HUES64 (cell line): ENCODE measurements around the gene FAM90A26.
"Not testable (repeated sequence)": the region's sequence is repeated elsewhere in the genome, so short reads cannot be mapped to it uniquely, and the experiment has no call there.

Source experiments
- H3K27ac ChIP-seq: 2 replicates; pipeline ENCODE4 v1.7.0; 2013; ENCODE audit warnings: low read depth, low read length, inconsistent platforms
- H3K27me3 ChIP-seq: 2 replicates; pipeline ENCODE4 v1.6.1; 2013; ENCODE audit warnings: mild to moderate bottlenecking, low read length; ENCODE audit not compliant: insufficient read depth
- H3K36me3 ChIP-seq: 2 replicates; pipeline ENCODE4 v1.6.1; 2013; ENCODE audit warnings: mild to moderate bottlenecking, low read length; ENCODE audit not compliant: insufficient read depth
- H3K4me1 ChIP-seq: 2 replicates; pipeline ENCODE4 v1.6.1; 2013; ENCODE audit warnings: mild to moderate bottlenecking, low read length, moderate library complexity; ENCODE audit not compliant: insufficient read depth
- H3K4me3 ChIP-seq: 2 replicates; pipeline ENCODE4 v1.5.1; 2013; ENCODE audit warnings: mild to moderate bottlenecking, low read length, moderate library complexity
- H3K9ac ChIP-seq: 2 replicates; pipeline ENCODE4 v1.6.1; 2013; ENCODE audit warnings: mild to moderate bottlenecking, low read depth, low read length
- H3K9me3 ChIP-seq: 2 replicates; pipeline ENCODE4 v1.6.1; 2013; ENCODE audit warnings: low read depth, low read length; ENCODE audit not compliant: insufficient read depth
- WGBS: fragments of 150-250, 120-280 bp; methylation state at CpG from one replicate; pipeline ENCODE4 v1.1.7; 2013; ENCODE audit warnings: missing lambda C conversion rate; 5-methylcytosine and 5-hydroxymethylcytosine counted together

The FAM90A26 gene

GRCh38 chr4:9165990-9166389, 4.2 kb upstream of the FAM90A26 start:
- not testable (repeated sequence) for H3K4me3 ChIP-seq, H3K4me1 ChIP-seq, H3K9ac ChIP-seq, H3K27ac ChIP-seq, H3K27me3 ChIP-seq, H3K36me3 ChIP-seq, H3K9me3 ChIP-seq
- no CpG with 5 or more reads among the region's 8 CpGs for WGBS

GRCh38 chr4:9210357-9210756, 40.1 kb downstream of the FAM90A26 start, which contains the start of gene USP17L10:
Gene USP17L10 (plus strand): TSS chr4:9210657. CDS start chr4:9210657, 0 bp downstream.
- H3K27ac ChIP-seq, H3K4me1 ChIP-seq, H3K9ac ChIP-seq, H3K4me3 ChIP-seq, H3K36me3 ChIP-seq, H3K27me3 ChIP-seq, H3K9me3 ChIP-seq: not testable (repeated sequence)
- no CpG with 5 or more reads among the region's 13 CpGs for WGBS

GRCh38 chr4:9214701-9215100, 44.5 kb downstream of the FAM90A26 start:
- not testable (repeated sequence) for H3K4me3 ChIP-seq, H3K9ac ChIP-seq, H3K36me3 ChIP-seq, H3K27ac ChIP-seq, H3K9me3 ChIP-seq, H3K4me1 ChIP-seq, H3K27me3 ChIP-seq
- WGBS = 90% methylated on average over 5 of the region's 14 CpGs

GRCh38 chr4:9215105-9215504, 44.9 kb downstream of the FAM90A26 start, which contains the start of gene USP17L11:
Gene USP17L11 (plus strand): TSS chr4:9215405. CDS start chr4:9215405, 0 bp downstream.
- WGBS = no CpG with 5 or more reads among the region's 14 CpGs

GRCh38 chr4:9219852-9220251, 49.6 kb downstream of the FAM90A26 start, which contains the start of gene USP17L12:
Gene USP17L12 (plus strand): TSS chr4:9220152. CDS start chr4:9220152, 0 bp downstream.
- H3K9me3 ChIP-seq, H3K27ac ChIP-seq: not testable (repeated sequence)
- no CpG with 5 or more reads among the region's 13 CpGs for WGBS

More at GRCh38 chr4:9215105-9215504, 44.9 kb downstream of the FAM90A26 start, which contains the start of gene USP17L11:
- not testable (repeated sequence) for H3K4me3 ChIP-seq, H3K4me1 ChIP-seq, H3K27ac ChIP-seq, H3K27me3 ChIP-seq, H3K36me3 ChIP-seq, H3K9me3 ChIP-seq, H3K9ac ChIP-seq

GRCh38 chr4:9224596-9224995, 54.4 kb downstream of the FAM90A26 start, which contains the start of gene USP17L13:
Gene USP17L13 (plus strand): TSS chr4:9224896. CDS start chr4:9224896, 0 bp downstream.
- WGBS = no CpG with 5 or more reads among the region's 14 CpGs
- H3K9me3 ChIP-seq = not testable (repeated sequence)

More at GRCh38 chr4:9219852-9220251, 49.6 kb downstream of the FAM90A26 start, which contains the start of gene USP17L12:
- H3K27me3 ChIP-seq, H3K9ac ChIP-seq, H3K4me3 ChIP-seq, H3K36me3 ChIP-seq, H3K4me1 ChIP-seq: not testable (repeated sequence)

More at GRCh38 chr4:9224596-9224995, 54.4 kb downstream of the FAM90A26 start, which contains the start of gene USP17L13:
- H3K4me1 ChIP-seq, H3K4me3 ChIP-seq, H3K27me3 ChIP-seq, H3K36me3 ChIP-seq, H3K9ac ChIP-seq, H3K27ac ChIP-seq: not testable (repeated sequence)
